ENCODE results near the gene NF1.
"Not testable (repeated sequence)": the region's sequence is repeated elsewhere in the genome, so short reads cannot be mapped to it uniquely, and the experiment has no call there.

The NF1 gene

DNA sequence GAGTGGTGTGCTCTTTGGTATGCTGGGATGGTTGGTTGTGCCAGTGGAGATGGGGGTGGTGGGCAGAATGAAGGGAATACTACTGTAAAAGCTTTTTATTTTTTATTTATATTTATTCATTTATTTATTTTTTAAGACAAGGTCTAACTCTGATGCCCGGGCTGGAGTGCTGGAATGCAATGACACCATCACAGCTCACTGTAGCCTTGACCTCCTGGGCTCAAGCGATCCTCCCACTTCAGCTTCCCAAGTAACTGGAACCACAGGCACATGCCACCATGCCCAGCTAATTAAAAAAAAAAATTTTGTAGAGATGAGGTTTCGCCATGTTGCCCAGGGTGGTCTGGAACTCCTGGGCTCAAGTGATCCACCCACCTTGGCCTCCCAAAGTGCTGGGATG is 4.1 kb upstream of the NF1 start:
- DNase-seq, result not testable (repeated sequence)

- DNase-seq, result no peak
Observed at GRCh38 chr17:31092475-31093064, 2.2 kb upstream of the NF1 start.

DNA sequence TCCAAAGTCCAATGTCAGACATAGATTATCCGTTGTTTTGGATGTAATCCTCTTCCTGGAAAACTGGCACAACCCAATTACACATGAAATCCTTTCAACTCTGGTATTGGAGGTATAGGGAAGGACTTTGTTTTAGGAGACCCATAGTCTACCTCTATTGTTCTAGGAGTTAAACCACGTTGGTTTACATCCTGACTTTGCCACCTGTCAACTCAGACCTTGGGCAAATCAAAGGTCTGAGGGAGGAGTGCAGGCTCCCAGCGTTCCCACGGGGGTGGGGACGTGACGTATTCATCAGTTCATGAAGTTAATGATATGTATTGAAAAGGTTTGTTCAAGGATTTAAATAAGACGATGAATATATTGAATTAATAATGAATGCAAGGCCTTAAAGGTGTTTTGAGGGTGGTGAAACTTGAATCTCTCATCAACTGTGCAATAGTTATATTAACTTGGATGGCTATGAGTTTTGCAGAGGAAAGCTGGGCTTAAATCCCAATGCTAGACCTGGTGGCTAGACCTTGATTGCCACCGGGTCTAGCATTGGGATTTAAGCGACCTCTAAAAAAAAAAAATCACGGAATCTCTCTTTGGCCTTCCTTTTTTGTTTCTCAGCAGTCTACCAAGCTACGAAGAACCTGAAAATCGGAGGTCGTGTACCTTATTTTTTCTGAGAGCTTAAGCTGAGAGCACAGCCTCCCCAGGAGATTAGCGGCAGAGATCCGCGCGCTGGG is 744 bp upstream of the NF1 start:
- no peak for DNase-seq

- no peak for DNase-seq
Observed at GRCh38 chr17:31095236-31096105, 694 bp downstream of the NF1 start.

DNA sequence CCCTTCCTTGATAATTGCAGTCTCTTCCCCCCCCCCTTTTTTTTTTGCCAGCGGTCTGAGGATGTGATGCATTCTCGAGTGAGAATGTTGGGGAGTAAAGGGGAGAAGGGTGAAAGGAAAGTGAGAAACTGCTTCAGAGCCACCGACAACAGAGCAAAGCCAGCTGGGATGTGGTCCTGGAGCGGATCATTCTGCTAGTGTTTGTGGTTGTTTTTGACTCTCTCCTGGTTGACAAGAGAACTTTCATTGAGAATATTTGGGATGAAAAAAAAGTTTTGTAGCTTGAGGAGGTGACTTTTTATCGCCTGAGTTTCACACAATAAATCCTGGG is 1.3 kb downstream of the NF1 start:
- DNase-seq, result no peak

DNA sequence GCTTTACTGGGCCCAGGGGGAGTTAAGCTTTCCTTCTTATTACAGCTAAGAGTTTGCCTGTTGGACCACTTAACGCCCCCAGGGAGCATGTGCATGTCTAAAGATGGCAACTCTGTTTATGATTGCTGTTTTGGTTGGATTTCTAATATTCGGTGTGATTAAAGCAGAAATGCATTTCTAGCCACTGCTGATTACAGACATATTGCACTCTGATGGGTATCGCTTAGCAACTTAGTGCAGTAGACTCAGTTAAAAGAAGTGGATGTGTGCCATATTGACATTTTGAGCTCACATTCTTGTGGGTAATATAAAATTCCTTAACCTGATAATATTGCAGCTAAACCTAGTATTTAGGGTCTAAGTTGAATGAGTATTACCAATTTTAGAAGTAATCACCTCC is 4.2 kb downstream of the NF1 start:
- DNase-seq, result no peak

- no peak for DNase-seq
Observed at GRCh38 chr17:31100840-31101459, 6.2 kb downstream of the NF1 start.

GRCh38 chr17:31101943-31102342 is 7.2 kb downstream of the NF1 start:
- DNase-seq, result no peak

DNA sequence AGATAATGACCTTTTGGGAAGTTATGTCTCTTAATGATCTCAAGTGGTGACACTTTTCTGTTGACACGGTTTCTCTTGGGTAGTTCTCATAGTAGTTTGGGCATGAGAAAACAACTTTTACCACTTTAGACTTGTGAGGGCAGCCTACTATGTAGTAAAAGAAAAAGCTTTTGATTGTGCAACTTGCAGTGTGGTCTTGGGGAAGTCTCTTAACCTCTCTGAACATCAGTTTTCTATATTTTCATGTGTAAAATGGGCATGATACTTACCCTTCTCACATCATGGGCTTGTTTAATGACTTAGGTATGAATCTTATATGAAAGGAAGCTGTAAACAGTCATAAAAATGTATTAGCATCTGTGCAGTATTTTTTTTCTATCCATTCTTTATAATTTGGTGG is 11.2 kb downstream of the NF1 start:
- no peak for DNase-seq

GRCh38 chr17:31111183-31111582 is 16.4 kb downstream of the NF1 start:
- no peak for DNase-seq

DNA sequence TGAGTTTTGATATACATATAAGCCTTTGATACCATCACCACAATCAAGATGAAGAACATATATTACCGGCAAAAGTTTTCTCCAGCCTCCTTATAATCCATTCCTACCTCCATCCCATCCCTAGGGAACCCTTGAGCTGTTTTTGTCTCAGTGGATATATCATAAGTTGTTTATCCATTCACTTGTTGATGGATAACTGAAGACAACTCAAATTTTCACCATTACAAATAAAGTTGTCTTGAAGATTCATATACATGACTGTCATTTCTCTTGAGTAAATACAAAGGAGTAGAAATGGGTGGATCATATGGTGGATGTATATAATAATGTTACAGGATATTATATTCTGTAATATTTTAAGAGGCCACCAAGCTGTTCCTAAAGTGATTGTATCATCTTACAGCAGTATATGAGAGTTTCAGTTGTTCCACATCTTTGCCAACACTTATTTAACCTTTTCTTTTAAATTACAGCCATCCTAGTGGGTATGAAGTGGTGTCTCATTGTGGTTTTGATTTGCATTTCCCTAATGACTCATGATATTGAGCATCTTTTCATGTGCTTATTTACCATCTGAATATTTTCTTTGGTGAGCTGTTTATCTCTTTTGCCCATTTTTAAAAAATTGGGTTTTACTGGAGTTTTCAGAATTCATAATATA is 17.4 kb downstream of the NF1 start:
- no peak for DNase-seq

DNA sequence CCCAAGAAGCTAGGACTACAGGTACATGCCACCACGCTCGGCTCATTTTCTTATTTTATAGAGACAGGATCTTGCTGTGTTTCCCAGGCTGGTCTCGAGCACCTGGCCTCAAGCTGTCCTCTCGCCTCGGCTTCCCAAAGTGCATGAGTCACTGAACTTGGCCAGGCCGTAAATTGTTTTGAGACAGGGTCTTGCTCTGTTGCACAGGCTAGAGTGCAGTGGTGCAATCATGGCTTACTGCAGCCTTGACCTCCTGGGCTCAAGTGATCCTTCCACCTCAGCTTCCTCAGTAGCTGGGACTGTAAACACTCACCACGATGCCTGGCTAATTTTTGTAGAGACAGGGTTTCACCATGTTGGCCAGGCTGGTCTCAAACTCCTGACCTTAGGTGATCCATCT is 18.6 kb downstream of the NF1 start:
- not testable (repeated sequence) for DNase-seq

DNA sequence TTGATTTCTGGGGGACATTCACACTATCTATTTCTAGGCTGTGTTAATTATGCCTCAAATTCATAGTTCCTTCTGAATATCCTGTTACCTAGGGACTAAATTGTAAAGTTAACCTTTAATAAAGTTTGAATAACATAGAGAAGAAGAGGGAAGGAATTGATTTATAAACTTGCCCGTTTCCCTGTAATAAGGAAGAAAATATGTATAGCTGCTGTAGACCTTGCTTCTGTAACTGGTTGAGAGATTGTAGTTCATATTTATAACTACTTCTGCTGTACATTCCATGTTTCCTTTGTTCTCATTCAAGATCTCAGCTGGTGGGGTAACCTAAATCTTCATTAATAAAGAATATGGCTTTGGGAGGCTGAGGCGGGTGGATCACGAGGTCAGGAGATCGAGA is 19.2 kb downstream of the NF1 start:
- DNase-seq, result no peak

DNA sequence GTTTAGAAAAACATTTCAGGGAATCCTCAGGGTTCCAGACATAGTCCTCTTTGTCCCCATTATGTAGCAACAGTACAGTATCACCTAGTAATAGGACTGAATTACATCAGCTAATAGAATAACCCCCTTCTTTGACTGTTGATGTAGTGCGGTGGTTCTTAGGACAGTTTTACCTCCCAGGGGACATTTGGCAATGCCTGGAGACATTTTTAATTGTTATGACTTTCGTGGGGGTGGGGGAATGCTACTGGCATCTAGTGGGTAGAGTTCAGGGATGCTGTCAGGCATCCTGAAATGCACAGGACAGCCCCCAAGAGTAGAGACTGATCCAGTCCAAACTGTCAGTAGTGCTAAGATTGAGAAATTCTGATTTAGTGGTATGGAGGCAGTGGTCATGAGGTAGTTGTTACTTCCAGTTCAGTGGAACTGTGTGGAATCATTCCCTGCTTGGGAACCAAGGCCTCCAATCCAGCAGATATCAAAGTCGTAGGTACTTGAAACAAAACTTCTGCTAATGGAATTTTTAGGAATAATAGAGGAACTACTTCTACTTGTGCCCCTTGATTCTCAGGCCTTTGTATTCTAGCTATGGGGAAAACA is 20.3 kb downstream of the NF1 start:
- DNase-seq, result no peak

GRCh38 chr17:31116167-31116566 is 21.4 kb downstream of the NF1 start:
- no peak for DNase-seq

GRCh38 chr17:31122746-31123145 is 28.0 kb downstream of the NF1 start:
- no peak for DNase-seq

- no peak for DNase-seq
Observed at GRCh38 chr17:31126318-31126717, 31.5 kb downstream of the NF1 start.

DNA sequence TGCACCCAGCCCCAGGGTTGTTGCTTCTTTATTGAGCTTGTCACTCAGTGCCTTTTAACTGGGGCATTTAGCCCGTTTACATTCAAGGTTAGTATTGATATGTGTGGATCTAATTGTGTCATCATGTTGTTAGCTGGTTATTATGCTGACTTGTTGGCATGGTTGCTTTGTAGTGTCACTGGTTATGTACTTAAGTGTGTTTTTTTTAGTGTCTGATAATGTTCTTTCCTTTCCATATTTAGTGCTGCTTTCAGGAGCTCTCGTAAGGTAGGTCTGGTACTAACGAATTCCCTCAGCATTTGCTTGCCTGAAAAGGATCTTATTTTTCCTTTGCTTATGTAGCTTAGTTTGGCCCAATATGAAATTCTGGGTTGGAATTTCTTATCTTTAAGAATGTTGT is 33.5 kb downstream of the NF1 start:
- no peak for DNase-seq

- no peak for DNase-seq
Observed at GRCh38 chr17:31130286-31131224, 35.8 kb downstream of the NF1 start.

DNA sequence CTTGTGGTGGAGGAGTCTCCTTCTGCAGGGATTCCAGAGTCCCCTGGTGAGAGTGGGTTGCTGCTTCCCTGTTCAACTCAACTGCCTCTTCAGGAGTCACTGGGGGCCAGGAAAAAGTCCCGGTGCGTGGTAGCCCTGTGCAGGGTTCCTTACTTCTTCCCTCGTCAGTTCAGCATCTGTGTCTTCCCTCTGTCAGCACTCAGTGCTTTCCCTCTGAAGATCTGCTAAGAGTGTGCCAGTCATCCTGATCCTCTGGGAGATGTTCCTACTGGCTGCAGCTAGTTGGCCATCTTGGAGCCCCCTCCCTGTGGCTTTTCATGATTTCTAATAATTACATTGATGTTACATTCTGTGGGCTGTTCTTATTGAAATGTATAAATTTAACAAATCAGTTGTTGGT is 36.5 kb downstream of the NF1 start:
- no peak for DNase-seq

DNA sequence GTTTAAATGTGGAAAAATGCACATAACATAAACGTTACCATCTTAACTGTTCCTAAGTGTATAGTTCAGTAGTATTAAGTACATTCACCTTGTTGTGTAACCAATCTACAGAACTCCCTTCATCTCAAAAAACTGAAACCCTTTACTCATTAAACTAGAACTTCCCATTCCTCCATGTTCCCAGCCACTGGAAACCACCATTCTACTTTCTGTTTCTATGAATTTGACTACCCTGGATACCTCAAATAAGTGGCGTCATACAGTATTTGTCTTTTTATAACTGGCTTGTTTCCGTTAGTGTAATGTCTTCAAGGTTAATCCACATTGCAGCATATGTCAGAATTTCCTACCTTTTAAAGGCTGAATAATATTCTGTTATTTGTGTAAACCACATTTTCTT is 38.2 kb downstream of the NF1 start:
- no peak for DNase-seq

DNA sequence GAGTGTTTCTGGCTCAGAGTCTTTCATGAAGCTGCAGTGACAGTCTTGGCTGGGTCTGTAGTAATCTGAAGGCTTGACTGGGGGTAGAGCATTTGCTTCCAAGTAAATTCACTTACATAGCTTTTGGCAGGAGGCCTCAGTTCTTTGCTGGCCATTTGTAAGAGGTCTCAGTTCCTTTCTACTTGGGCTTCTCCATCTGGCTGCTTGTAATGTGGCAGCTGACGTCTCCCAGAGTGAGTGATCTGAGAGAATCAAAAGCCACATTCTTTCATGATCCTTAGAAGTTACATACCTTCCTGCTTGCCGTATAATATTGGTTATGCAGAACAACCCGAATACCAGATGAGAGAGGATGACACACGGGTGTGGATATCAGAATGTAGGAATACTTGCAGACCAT is 39.8 kb downstream of the NF1 start:
- DNase-seq, result no peak

All from activated T-cell treated with anti-CD3 and anti-CD28 coated beads for 4 hours (primary cell).